IMR-90 (cell line): ENCODE data around the gene CAMK2B.

Experiments used
- CTCF ChIP-seq: conservative IDR thresholded peaks from 2 replicates; pipeline ENCODE4 v1.5.1; 2012; ENCODE audit warnings: mild to moderate bottlenecking, low read depth, low read length, improper control_type of control experiment
- POLR2A ChIP-seq: IDR thresholded peaks from 2 replicates; pipeline ENCODE4 v1.6.1; 2012; ENCODE audit warnings: mild to moderate bottlenecking, low read depth, low read length

DNA sequence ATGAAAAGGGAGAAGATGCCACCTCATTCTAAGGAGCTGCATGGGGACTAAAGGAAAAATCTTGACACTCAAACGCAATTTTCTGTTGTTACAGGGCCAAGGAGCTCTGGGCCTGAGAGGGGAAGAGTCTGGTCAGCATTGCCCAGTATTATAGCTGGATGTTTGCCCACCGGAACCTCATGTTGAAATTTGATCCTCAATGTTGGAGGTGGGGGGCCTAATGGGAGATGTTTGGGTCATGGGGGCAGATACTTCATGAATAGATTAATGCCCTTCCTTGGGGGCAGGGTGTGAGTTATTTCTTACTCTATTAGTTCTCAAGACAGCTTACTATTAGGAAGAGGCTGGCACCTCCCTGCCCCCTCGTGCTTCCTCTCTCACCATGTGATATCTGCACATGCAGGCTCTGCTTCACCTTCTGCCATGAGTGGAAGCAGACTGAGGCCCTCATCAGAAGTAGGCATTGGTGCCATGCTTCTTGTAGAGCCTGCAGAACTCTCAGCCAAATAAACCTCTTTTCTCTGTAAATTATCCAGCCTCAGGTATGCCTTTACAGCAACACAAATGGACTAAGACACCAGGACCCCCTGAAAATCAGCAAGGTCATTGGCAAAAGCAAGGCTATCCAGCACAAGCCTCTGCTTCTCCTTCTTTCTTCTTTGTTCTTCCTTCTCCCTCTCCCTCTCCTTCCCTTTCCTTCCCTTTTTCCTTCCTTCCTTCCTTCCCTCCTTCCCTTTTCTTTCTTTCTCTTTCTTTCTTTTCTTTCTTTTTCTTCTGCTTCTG lies 151.3 kb downstream of the CAMK2B start:
- TF ChIP-seq CTCF = no peak
- no peak for TF ChIP-seq POLR2A
